Measurements from ENCODE around the gene PHLDB2. TPM values are rescaled to one million over a fixed set of nuclear protein-coding genes. Genes with fewer than 3 reads are reported as not detected.

PHLDB2 gene
- polyA plus RNA-seq, 3 donors: 77.8 to 117 (median 94.6) TPM

- DNase-seq (ENCODE audit: extremely low read depth in 1 of 11, low read depth in 9 of 11, low spot score in 4 of 11): no peak
Measured at GRCh38 chr3:111968319-111969054, 109.4 kb downstream of the PHLDB2 start.

GRCh38 chr3:111970376-111970775, 111.3 kb downstream of the PHLDB2 start:
- DNase-seq (ENCODE audit: extremely low read depth in 1 of 11, low read depth in 9 of 11, low spot score in 4 of 11): no peak

- peak in 7 of 11 donors; percentile 42 to 82 (median 66) for DNase-seq (ENCODE audit: extremely low read depth in 1 of 11, low read depth in 9 of 11, low spot score in 4 of 11)
Measured at GRCh38 chr3:111971533-111972130, 112.6 kb downstream of the PHLDB2 start.

- DNase-seq (ENCODE audit: extremely low read depth in 1 of 11, low read depth in 9 of 11, low spot score in 4 of 11): no peak
Measured at GRCh38 chr3:111972891-111973290, 113.8 kb downstream of the PHLDB2 start.

- DNase-seq (ENCODE audit: extremely low read depth in 1 of 11, low read depth in 9 of 11, low spot score in 4 of 11): no peak
Measured at GRCh38 chr3:111975131-111975530, 116.1 kb downstream of the PHLDB2 start.

- DNase-seq (ENCODE audit: extremely low read depth in 1 of 11, low read depth in 9 of 11, low spot score in 4 of 11): no peak
Measured at GRCh38 chr3:111976254-111976653, 117.2 kb downstream of the PHLDB2 start.

- DNase-seq (ENCODE audit: extremely low read depth in 1 of 11, low read depth in 9 of 11, low spot score in 4 of 11): peak; percentile 96 to 100 (median 98)
Measured at GRCh38 chr3:111978583-111979433, 119.7 kb downstream of the PHLDB2 start, which contains the start of gene ABHD10. Gene ABHD10 (plus strand): TSS chr3:111979026. CDS start chr3:111979062, 36 bp downstream.

GRCh38 chr3:111979434-111980038, 120.5 kb downstream of the PHLDB2 start:
- DNase-seq (ENCODE audit: extremely low read depth in 1 of 11, low read depth in 9 of 11, low spot score in 4 of 11): no peak

- DNase-seq (ENCODE audit: extremely low read depth in 1 of 11, low read depth in 9 of 11, low spot score in 4 of 11): no peak
Measured at GRCh38 chr3:111980716-111981456, 121.8 kb downstream of the PHLDB2 start.

- DNase-seq (ENCODE audit: extremely low read depth in 1 of 11, low read depth in 9 of 11, low spot score in 4 of 11): no peak
Measured at GRCh38 chr3:111981457-111981763, 122.3 kb downstream of the PHLDB2 start.

GRCh38 chr3:111984636-111985298, 125.7 kb downstream of the PHLDB2 start:
- no peak for DNase-seq (ENCODE audit: extremely low read depth in 1 of 11, low read depth in 9 of 11, low spot score in 4 of 11)

GRCh38 chr3:111986800-111987199, 127.7 kb downstream of the PHLDB2 start:
- DNase-seq (ENCODE audit: extremely low read depth in 1 of 11, low read depth in 9 of 11, low spot score in 4 of 11): no peak

- peak in 3 of 11 donors; percentile 31 to 51 (median 44) for DNase-seq (ENCODE audit: extremely low read depth in 1 of 11, low read depth in 9 of 11, low spot score in 4 of 11)
Measured at GRCh38 chr3:111989061-111989678, 130.1 kb downstream of the PHLDB2 start.

- no peak for DNase-seq (ENCODE audit: extremely low read depth in 1 of 11, low read depth in 9 of 11, low spot score in 4 of 11)
Measured at GRCh38 chr3:111993038-111993437, 134.0 kb downstream of the PHLDB2 start.

- peak in 1 of 11 donors; percentile 43 for DNase-seq (ENCODE audit: extremely low read depth in 1 of 11, low read depth in 9 of 11, low spot score in 4 of 11)
Measured at GRCh38 chr3:111998636-111999483, 139.8 kb downstream of the PHLDB2 start, which contains the start of gene TAGLN3. Gene TAGLN3 (plus strand): TSS chr3:111998922. CDS start chr3:111999423, 501 bp downstream.

- DNase-seq (ENCODE audit: extremely low read depth in 1 of 11, low read depth in 9 of 11, low spot score in 4 of 11): no peak
Measured at GRCh38 chr3:111999484-112000324, 140.6 kb downstream of the PHLDB2 start.

All from renal cortex interstitium (tissue), 11 donors.